HG02610 (cell line): ENCODE measurements around the gene JMJD1C.
"Not testable (repeated sequence)": the region's sequence is repeated elsewhere in the genome, so short reads cannot be mapped to it uniquely, and the experiment has no call there.

ENCODE experiments used
- ATAC-seq: cut with Tn5 transposase; IDR thresholded peaks from one replicate; pipeline ENCODE4 v1.9.1; 2021; ENCODE audit warnings: mild to moderate bottlenecking, moderate library complexity; ENCODE audit not compliant: unreplicated experiment

JMJD1C gene

DNA sequence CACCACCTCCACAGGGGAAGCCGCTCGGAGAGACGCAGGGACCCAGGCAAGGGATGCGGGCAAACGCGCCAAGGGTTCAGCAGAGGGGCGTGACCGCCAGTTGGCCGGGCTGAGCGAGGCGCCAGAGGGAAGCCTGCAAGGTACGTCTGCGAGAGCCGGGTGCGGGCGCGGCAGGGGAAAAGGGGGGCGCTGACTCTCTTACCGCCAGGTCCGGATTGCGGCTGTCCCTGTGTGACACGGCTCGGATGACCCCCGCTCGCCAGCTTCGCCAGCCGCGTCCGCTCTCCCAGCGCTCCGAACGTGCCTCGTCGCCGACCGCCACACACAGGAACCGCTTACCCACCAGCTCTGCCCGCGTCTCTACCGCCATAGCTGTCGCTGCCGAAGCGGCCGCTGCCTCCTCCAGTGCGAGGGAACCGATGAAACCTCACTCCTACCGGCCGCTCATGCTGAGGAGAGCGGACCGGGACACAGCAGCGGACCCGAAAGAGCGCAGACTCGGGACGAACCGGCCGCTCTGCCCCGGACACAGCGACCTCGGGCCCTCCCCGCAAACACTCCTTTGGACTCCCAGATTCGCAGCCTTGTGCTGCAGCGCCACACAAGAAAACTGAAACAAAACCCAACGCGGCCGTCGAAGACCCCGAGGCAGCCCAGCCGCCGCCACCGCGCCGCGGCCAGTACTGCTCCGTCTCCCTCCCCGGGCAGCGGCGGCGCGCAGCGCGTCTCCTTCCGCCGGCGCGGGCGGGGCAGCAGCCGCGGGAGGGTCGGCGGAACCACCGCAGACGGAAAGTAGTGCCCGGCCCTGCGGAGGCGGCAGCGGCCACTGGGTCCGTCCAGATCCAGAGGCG is at the start of gene JMJD1C:
Gene JMJD1C (minus strand): TSS at position 685 of the 851 bp plus-strand sequence. CDS start 315 bp downstream, at position 370.
- peak; percentile 60 for ATAC-seq

- peak; percentile 65 for ATAC-seq
Measured at GRCh38 chr10:63515002-63515763, 49.4 kb upstream of the JMJD1C start.

- no peak for ATAC-seq
Measured at GRCh38 chr10:63506554-63506953, 40.8 kb upstream of the JMJD1C start.

DNA sequence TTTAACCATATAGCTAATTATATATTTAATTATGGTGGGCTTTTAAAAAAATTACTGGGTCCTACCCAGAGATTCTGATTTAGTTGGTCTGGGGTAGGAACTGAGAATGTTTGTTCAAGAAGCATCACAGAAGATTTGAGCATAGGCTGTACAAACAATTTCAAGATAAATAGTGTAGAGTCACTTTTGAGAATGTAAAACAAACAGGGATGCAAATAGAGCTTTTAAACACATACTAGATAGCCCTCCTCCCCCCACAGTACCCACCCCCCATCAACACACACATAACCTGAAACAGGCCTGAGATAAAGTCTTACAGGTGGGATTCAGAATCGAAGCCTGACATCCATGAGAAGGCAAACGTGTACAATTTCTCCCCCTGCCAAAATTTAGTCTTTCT is 39.8 kb upstream of the JMJD1C start:
- ATAC-seq: no peak

DNA sequence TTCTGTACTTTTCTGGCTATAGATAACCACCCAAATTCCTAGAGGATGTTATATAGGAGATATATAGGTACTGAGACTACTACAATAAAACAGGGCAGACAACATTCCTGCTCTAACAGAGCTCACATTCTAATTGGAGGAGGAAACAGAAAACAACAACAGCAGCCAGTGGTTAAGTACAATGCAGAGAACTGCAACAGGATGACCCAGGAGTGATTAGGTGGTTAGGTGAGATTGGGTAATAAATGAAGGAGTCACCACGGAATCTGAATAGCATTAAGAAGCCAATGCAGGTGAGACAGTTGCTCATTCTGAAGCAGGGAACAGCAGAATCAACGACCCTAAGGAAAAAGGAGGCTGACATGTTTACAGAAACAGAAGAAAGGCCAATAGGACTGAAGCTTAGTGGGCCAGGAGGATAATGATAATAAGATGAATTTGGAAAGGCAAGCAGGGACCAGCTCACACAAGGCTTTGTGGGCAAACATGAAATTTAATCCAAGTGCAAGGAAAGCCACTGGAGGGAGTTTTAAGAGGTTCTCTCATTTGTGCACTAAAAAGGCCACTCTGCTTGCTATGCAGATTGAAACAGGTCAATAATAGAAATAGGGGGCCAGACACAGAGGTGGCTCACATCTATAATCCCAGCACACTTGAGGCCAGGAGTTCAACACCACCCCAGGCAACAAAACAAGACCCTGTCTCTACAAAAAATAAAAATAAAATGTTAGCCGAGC is 38.5 kb upstream of the JMJD1C start:
- no peak for ATAC-seq

GRCh38 chr10:63503395-63503794 is 37.6 kb upstream of the JMJD1C start:
- no peak for ATAC-seq

DNA sequence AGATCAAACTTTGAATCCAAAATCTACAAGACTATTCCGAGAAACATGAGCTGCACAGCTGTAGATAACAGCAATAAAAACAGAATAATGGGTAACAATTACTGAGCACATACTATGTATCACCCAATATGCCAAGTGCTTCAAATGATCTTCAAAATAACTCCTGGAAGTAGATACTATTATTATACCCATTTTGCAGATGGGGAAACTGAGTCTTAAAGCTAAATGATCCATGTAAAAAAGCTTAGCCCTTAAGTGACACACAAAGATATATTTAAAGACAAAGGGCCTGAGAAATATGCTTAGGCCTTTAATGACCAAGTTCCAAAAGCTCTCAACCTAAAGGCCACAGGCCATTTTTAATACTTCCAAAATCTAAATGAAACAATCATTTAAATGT is 37.1 kb upstream of the JMJD1C start:
- no peak for ATAC-seq

GRCh38 chr10:63501954-63502353 is 36.2 kb upstream of the JMJD1C start:
- ATAC-seq: no peak

- not testable (repeated sequence) for ATAC-seq
Measured at GRCh38 chr10:63500551-63500950, 34.8 kb upstream of the JMJD1C start.

DNA sequence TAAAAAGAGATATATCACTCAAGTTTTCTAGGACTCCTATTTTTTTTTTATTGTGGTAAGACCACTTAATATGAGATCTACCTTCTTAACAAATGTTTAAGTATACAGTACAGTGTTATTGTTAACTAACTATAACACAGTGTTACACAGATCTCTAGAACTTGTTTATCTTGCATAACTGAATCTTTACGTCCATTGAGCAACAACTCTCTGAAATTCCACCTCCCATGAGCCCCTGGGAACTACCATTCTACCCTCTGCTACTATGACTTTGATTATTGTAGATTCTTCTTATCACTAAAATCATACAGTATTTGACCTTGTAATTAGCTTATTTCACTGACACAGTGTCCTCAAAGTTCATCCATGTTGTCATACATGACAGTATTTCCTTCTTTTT is 32.9 kb upstream of the JMJD1C start:
- ATAC-seq: no peak

- no peak for ATAC-seq
Measured at GRCh38 chr10:63497321-63497720, 31.5 kb upstream of the JMJD1C start.

DNA sequence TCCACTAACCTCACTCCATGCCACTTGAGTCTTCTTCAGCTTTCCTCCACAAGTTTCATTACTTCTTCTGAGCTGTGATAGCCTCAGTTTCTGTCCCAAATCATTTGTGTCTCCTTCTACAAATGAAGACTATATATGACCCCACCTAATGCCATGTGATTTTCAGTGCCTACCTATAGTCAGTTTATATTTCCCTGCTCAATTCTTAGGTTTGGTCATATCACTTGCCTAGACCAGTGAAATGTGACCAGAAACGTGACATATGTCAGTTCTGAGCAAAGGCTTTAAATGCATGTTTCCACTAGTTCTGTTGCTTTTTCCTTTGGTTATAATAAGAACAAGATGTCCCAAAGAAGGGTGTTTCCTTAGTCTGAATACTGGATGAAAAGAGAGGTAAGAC is 30.8 kb upstream of the JMJD1C start:
- ATAC-seq: peak; percentile 67

DNA sequence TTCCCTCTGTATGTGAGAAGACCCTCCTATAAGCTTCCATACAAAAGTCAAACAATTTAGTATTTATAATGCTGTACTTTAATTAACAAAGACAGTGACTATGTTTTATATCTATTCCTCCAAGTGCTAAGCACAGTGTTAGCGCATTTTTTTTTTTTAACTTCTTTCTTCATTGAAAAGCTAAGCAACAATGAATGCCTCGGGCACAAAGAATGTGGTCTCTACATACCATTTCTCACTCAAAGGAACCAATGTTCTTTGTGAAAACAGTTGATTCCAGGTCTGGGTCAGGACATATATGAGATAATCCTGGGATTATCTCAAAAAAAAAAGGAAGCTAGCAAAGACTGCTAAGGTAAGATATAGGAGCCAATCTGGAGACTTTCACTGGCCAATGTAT is 29.2 kb upstream of the JMJD1C start:
- no peak for ATAC-seq

DNA sequence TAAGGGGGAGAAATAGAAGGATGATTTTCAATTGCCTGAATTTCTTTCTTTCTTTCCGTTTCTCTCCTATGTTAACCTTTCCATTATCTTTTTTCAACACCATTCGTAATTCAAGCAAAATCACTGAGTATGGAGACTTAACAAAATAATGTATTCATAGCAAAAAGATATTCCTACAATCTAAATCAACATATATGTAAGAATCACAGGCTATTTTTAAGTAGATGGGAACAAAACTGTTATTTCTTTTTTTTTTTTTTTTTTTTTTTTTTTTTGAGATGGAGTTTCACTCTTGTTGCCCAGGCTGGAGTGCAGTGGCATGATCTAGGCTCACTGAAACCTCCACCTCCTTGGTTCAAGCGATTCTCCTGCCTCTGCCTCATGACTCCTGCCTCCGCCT is 27.2 kb upstream of the JMJD1C start:
- ATAC-seq: no peak

DNA sequence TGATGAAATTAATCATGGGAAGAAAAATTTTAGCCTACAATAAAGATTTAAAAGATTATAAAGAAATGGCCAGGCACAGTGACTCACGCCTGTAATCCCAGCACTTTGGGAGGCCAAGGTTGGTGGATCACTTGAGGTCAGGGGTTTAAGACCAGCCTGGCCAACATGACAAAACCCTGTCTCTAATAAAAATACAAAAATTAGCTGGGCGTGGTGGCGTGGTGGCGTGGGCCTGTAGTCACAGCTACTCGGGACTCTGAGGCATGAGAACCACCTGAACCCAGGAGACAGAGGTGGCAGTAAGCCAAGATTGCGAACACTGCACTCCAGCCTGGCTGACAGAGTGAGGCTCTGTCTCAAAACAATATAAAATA is 26.5 kb upstream of the JMJD1C start:
- ATAC-seq: not testable (repeated sequence)

GRCh38 chr10:63491588-63492316 is 26.0 kb upstream of the JMJD1C start:
- ATAC-seq: no peak

DNA sequence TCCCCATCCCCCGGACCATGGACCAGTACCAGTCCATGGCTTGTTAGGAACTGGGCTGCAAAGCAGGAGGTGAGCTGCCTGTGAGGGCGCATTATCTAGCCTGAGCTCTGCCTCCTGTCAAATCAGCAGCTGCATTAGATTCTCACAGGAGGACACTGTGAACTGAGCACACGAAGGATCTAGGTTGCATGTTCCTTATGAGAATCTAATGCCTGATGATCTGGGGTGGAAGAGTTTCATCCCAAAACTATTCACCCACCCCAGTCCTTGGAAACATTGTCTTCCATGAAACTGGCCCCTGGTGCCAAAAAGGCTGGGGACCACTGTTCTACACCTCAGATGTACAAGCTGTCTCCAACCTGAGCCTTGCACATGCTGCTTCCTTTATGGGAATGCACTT is 24.1 kb upstream of the JMJD1C start:
- ATAC-seq: no peak

GRCh38 chr10:63487990-63488389 is 22.2 kb upstream of the JMJD1C start:
- no peak for ATAC-seq

DNA sequence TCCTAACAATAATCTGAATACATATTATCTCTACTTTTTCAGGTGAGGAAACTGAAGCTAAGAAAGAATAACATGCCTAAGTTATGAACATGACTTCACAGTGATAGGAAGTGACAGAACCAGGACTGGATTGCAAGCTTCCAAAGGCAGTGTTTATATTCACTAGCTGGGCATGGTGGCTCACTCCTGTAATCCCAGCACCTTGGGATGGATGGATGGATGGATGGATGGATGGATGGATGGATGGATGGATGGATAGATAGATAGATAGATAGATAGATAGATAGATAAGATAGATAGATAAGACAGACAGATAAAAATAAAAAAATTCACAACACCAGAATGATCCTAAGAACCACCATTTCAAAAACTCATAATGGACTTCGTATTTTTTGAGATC is 18.2 kb upstream of the JMJD1C start:
- ATAC-seq: no peak

GRCh38 chr10:63481815-63482421 is 16.1 kb upstream of the JMJD1C start:
- no peak for ATAC-seq
